ENCODE results near the gene COL4A2.

COL4A2 gene

DNA sequence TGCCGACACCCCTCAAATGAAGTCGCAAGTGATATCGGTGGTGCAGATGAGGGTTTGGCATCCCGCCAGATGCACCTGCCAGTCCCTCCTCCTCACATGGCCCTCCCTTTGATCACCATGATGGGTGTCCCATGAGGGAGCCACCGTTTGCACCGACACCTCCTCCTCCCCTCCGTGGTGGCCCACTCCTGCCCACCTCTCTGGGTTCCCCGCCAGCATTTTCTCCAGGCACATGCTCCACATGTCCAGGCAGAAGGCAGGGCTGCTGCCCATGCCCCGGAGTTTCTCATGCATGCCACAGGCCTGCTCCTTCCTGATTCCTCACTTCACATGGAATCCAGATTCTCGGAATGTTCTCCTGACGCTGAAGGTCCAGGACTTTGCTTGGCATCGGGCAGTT is 49.3 kb downstream of the COL4A2 start:
- H3K4me1 ChIP-seq (ENCODE audit: insufficient read depth, low read length), result peaks cover 11% of the 10 kb centered on the region; the same call in 1 of the 2 replicates
- no peaks in the 10 kb centered on the region for H3K9me3 ChIP-seq (ENCODE audit: insufficient read depth, low read depth, low read length)
- H3K9ac ChIP-seq (ENCODE audit: low read depth, low read length), result no peak overlapping the region
- peaks cover 21% of the 10 kb centered on the region for H3K36me3 ChIP-seq (ENCODE audit: insufficient read depth, low read depth, low read length)
- H3K4me3 ChIP-seq (ENCODE audit: low read length), result no peak overlapping the region
- no peak overlapping the region for H3K27ac ChIP-seq (ENCODE audit: low read length)
- no peaks in the 10 kb centered on the region for H3K27me3 ChIP-seq (ENCODE audit: insufficient read depth, low read length)

DNA sequence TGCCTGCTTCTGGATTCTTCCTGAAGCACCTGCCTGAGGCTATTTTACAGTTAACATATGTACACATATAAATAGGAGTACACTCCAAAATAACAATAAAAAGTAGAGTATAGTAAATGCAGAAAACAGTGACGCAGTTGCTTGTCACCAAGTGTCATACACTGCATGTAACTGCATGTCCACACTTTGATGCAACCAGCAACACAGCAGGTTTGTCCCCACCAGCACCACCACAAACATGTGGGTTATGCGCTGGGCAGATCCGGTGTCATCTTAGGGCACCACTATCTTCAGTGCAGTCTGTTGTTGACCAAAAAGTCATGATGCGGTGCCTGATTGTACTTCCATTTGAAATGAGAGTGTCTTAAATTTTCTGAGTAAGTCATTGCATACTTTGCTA is 51.3 kb downstream of the COL4A2 start:
- H3K9me3 ChIP-seq (ENCODE audit: insufficient read depth, low read depth, low read length), result no peaks in the 10 kb centered on the region
- no peak overlapping the region for H3K27ac ChIP-seq (ENCODE audit: low read length)
- peaks cover 11% of the 10 kb centered on the region; the same call in 1 of the 2 replicates for H3K4me1 ChIP-seq (ENCODE audit: insufficient read depth, low read length)
- peaks cover 25% of the 10 kb centered on the region for H3K36me3 ChIP-seq (ENCODE audit: insufficient read depth, low read depth, low read length)
- H3K9ac ChIP-seq (ENCODE audit: low read depth, low read length), result no peak overlapping the region
- no peaks in the 10 kb centered on the region for H3K27me3 ChIP-seq (ENCODE audit: insufficient read depth, low read length)
- H3K4me3 ChIP-seq (ENCODE audit: low read length), result no peak overlapping the region

DNA sequence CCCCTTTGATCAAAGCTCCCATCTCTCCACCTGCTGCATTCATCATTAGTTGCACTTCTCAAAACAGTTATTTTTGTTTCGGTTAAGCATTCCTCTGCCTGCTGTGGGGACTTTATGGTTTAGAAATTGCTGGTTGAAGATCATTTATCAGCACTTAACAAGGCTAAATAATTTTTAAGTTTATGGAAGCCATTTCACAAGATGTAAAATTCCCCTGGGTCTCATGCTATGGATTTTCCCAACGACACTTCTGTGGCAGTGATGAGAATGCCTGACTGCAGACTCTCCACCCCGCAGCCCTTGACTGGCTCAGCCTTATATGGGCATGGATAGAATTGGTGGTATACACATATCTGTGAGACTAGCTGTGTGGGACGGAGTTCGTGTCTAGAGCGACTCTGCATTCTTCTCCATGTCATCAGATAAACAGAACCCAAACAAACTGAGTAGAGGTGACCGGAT is 52.8 kb downstream of the COL4A2 start:
- peaks cover 25% of the 10 kb centered on the region for H3K36me3 ChIP-seq (ENCODE audit: insufficient read depth, low read depth, low read length)
- H3K27me3 ChIP-seq (ENCODE audit: insufficient read depth, low read length), result no peaks in the 10 kb centered on the region
- no peak overlapping the region for H3K4me3 ChIP-seq (ENCODE audit: low read length)
- H3K9me3 ChIP-seq (ENCODE audit: insufficient read depth, low read depth, low read length), result no peaks in the 10 kb centered on the region
- H3K27ac ChIP-seq (ENCODE audit: low read length), result no peak overlapping the region
- H3K4me1 ChIP-seq (ENCODE audit: insufficient read depth, low read length), result peaks cover 6% of the 10 kb centered on the region; the same call in 1 of the 2 replicates
- no peak overlapping the region for H3K9ac ChIP-seq (ENCODE audit: low read depth, low read length)

DNA sequence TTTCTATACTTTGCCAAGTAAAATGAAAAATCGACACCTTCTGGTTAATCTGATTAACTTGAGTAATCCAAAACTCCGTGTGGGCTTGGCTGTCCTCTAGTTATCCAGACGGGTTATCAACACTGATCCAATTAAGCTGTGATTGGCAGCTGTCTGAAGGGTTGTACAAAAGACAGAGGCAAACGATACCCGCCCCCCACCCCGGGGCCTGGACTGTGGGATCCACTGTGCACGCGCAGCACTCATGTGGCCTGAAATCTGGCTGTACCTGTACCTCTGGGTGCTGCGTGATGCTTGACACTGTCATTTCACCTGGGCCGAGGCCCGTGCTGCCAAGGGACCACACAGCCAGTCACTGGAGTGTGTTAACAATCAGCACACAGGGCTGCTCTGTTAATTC is 53.5 kb downstream of the COL4A2 start:
- Histone ChIP-seq H3K27ac (ENCODE audit: low read length) (no peak overlapping the region), H3K4me1 (ENCODE audit: insufficient read depth, low read length) (0 out of 2 replicates have a peak, but pooled peaks cover 3% of the 10 kb centered on the region), H3K27me3 (ENCODE audit: insufficient read depth, low read length) (no peaks in the 10 kb centered on the region), H3K9ac (ENCODE audit: low read depth, low read length) (no peak overlapping the region), H3K36me3 (ENCODE audit: insufficient read depth, low read depth, low read length) (peaks cover 25% of the 10 kb centered on the region), H3K4me3 (ENCODE audit: low read length) (no peak overlapping the region), H3K9me3 (ENCODE audit: insufficient read depth, low read depth, low read length) (no peaks in the 10 kb centered on the region)

DNA sequence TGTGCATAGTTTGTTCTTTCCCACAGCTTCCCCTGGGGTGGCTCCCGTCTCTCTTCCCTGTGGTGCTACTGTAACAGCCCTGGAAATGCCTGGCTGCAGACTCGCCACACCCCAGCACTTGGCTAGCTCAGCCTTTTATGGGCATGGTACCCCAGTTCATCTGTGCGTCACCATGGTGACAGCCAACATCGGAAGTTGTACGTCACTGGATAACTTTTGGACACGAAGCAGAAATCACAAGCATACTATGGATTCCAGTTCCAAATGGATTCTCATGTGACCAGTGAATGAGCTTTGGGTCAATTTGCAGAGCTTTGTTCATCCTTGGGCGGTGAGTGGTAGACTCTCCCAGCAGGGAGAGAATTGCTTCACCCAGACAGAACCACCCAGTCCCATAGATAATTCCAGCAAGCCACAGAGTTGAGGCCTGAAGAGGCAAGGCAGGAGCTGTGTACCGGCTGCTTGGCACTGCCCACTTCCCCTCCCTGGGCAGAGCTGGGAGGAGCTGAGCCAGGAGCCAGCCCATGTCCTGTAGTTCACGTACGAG is 54.4 kb downstream of the COL4A2 start:
- H3K27me3 ChIP-seq (ENCODE audit: insufficient read depth, low read length), result no peaks in the 10 kb centered on the region
- no peaks in the 10 kb centered on the region for H3K4me1 ChIP-seq (ENCODE audit: insufficient read depth, low read length)
- H3K4me3 ChIP-seq (ENCODE audit: low read length), result no peak overlapping the region
- peaks cover 26% of the 10 kb centered on the region for H3K36me3 ChIP-seq (ENCODE audit: insufficient read depth, low read depth, low read length)
- H3K9me3 ChIP-seq (ENCODE audit: insufficient read depth, low read depth, low read length), result no peaks in the 10 kb centered on the region
- no peak overlapping the region for H3K27ac ChIP-seq (ENCODE audit: low read length)
- H3K9ac ChIP-seq (ENCODE audit: low read depth, low read length), result no peak overlapping the region

DNA sequence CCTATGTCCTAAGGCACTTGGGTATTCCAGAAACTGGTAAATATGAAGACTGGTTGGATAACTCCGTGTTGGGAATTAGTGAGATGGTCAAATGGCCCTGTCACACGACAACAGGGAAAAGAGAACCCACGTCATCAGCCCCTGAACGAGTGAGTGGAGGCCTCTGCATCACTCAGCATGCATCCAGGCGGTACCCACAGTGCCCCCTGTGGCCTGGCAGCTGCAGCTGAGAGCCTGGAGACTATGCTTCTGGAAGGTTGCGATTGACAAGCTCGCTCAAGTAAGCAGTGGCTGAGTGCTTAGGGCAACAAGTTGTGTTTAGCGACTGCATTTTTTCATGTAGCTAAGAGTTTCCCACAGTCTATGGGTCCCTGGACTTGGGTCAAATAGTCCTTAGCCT is 55.9 kb downstream of the COL4A2 start:
- H3K36me3 ChIP-seq (ENCODE audit: insufficient read depth, low read depth, low read length), result peaks cover 21% of the 10 kb centered on the region
- H3K4me1 ChIP-seq (ENCODE audit: insufficient read depth, low read length), result no peaks in the 10 kb centered on the region
- H3K9me3 ChIP-seq (ENCODE audit: insufficient read depth, low read depth, low read length), result no peaks in the 10 kb centered on the region
- H3K9ac ChIP-seq (ENCODE audit: low read depth, low read length), result no peak overlapping the region
- H3K27ac ChIP-seq (ENCODE audit: low read length), result no peak overlapping the region
- H3K27me3 ChIP-seq (ENCODE audit: insufficient read depth, low read length), result no peaks in the 10 kb centered on the region
- no peak overlapping the region for H3K4me3 ChIP-seq (ENCODE audit: low read length)

DNA sequence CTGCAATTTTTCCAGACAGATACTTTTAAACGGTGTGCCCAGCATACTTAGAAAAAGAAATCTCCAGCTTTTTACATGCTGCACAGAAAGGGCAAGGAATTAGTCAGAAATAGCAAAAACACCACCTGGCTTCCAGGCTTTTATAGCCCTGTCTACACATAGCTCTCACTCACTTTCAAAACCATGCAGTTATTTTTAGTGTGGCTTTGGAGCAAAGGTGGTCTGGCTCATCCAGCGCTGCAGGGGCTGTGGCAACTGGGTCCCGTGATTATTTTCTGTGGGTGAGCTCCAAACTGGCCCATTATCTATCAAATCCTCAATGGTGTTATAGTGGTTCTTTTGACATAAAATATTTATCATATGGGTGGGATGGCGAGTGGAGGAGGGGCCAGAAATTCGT is 57.0 kb downstream of the COL4A2 start:
- H3K4me3 ChIP-seq (ENCODE audit: low read length), result no peak overlapping the region
- no peak overlapping the region for H3K27ac ChIP-seq (ENCODE audit: low read length)
- H3K9ac ChIP-seq (ENCODE audit: low read depth, low read length), result no peak overlapping the region
- no peaks in the 10 kb centered on the region for H3K4me1 ChIP-seq (ENCODE audit: insufficient read depth, low read length)
- no peaks in the 10 kb centered on the region for H3K9me3 ChIP-seq (ENCODE audit: insufficient read depth, low read depth, low read length)
- no peaks in the 10 kb centered on the region for H3K27me3 ChIP-seq (ENCODE audit: insufficient read depth, low read length)
- peaks cover 15% of the 10 kb centered on the region for H3K36me3 ChIP-seq (ENCODE audit: insufficient read depth, low read depth, low read length)

DNA sequence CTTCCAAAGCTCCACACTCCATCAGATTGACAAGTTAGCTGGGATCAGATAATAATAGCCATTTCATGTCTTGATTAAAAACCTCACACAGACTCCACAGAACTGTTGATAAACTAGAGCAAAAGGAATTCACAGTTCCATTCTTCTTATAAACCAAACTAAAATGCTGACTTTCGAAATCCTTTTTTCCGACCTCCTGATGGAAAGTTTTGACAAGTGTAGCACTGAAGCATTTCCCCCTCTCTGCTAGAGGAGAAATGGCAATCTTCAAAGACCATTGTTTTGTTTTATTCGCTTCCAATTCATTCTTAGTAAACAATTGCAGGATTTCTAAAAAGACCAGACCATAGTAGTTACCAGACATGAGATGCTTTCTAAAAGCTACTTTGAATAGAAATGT is 58.8 kb downstream of the COL4A2 start:
- Histone ChIP-seq H3K9ac (ENCODE audit: low read depth, low read length) (no peak overlapping the region), H3K9me3 (ENCODE audit: insufficient read depth, low read depth, low read length) (no peaks in the 10 kb centered on the region), H3K27me3 (ENCODE audit: insufficient read depth, low read length) (no peaks in the 10 kb centered on the region), H3K4me1 (ENCODE audit: insufficient read depth, low read length) (no peaks in the 10 kb centered on the region; the same call in 1 of the 2 replicates), H3K4me3 (ENCODE audit: low read length) (no peak overlapping the region), H3K36me3 (ENCODE audit: insufficient read depth, low read depth, low read length) (peaks cover 6% of the 10 kb centered on the region; the same call in 1 of the 2 replicates), H3K27ac (ENCODE audit: low read length) (no peak overlapping the region)

DNA sequence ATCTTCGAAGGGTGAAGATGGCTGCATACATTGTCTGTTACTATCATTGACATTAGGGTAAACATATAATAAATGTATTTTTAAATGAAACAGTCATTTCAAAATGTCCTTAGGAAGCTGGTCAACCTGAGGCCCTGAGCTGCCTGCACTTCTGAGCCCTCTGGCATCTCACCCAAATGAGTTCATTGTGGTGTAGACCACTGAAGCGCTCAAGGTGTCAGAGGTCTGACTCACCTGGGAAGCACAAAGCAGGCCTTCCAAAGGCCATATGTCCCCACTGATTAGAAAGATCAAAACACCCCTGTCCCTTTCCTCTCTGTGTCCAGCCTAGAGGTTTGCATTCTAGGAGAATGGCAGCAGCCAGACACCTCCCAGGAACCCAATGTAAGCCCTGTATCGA is 59.6 kb downstream of the COL4A2 start:
- Histone ChIP-seq H3K27ac (ENCODE audit: low read length) (no peak overlapping the region), H3K9ac (ENCODE audit: low read depth, low read length) (no peak overlapping the region), H3K27me3 (ENCODE audit: insufficient read depth, low read length) (no peaks in the 10 kb centered on the region), H3K4me3 (ENCODE audit: low read length) (no peak overlapping the region), H3K4me1 (ENCODE audit: insufficient read depth, low read length) (no peaks in the 10 kb centered on the region; the same call in none of the 2 replicates), H3K36me3 (ENCODE audit: insufficient read depth, low read depth, low read length) (peaks cover 4% of the 10 kb centered on the region; the same call in 1 of the 2 replicates), H3K9me3 (ENCODE audit: insufficient read depth, low read depth, low read length) (no peaks in the 10 kb centered on the region)

DNA sequence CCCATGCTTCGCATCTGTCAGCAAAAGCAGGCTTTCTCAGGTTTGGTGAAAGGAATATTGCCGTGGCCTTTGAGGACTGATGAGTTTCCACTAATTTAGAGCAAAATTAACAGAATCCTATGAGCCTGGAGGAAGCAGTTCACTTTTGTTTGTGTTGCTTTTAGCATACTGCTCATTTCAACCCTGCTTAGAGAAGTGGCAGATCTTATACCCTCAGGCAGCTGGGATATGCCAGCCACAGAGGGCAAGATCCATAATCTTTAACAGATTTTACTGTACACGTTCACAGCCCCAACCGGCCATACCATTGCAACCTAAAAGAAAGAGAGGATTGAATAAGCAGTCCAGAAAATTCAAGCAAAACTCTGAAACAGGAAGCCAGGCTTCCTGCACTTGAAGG is 60.5 kb downstream of the COL4A2 start:
- Histone ChIP-seq H3K4me1 (ENCODE audit: insufficient read depth, low read length) (no peaks in the 10 kb centered on the region; the same call in none of the 2 replicates), H3K27me3 (ENCODE audit: insufficient read depth, low read length) (no peaks in the 10 kb centered on the region), H3K9ac (ENCODE audit: low read depth, low read length) (no peak overlapping the region), H3K36me3 (ENCODE audit: insufficient read depth, low read depth, low read length) (0 out of 2 replicates have a peak, but pooled peaks cover 2% of the 10 kb centered on the region), H3K4me3 (ENCODE audit: low read length) (no peak overlapping the region), H3K9me3 (ENCODE audit: insufficient read depth, low read depth, low read length) (no peaks in the 10 kb centered on the region), H3K27ac (ENCODE audit: low read length) (no peak overlapping the region)

DNA sequence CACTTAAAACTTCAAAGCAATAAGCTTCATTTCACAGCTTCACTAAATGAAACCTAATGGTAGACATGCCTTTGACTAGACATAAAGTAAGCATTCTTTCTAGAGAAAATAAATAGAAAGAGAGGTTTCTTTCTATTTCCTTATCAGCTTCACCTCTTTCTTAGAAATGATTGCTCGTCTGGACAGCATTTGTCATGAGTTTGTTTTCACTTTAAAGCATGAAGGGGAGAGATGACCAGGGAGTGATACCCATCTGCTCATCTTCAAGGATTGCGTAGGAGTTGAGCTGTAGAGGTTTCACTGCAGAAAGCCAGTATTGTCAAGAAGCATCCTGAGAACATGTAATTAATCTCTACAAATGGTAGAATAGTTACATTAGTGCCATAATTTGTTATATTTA is 61.3 kb downstream of the COL4A2 start:
- H3K36me3 ChIP-seq (ENCODE audit: insufficient read depth, low read depth, low read length), result 0 out of 2 replicates have a peak, but pooled peaks cover 2% of the 10 kb centered on the region
- H3K9me3 ChIP-seq (ENCODE audit: insufficient read depth, low read depth, low read length), result no peaks in the 10 kb centered on the region
- no peaks in the 10 kb centered on the region; the same call in none of the 2 replicates for H3K4me1 ChIP-seq (ENCODE audit: insufficient read depth, low read length)
- H3K27ac ChIP-seq (ENCODE audit: low read length), result no peak overlapping the region
- H3K9ac ChIP-seq (ENCODE audit: low read depth, low read length), result no peak overlapping the region
- H3K27me3 ChIP-seq (ENCODE audit: insufficient read depth, low read length), result no peaks in the 10 kb centered on the region
- no peak overlapping the region for H3K4me3 ChIP-seq (ENCODE audit: low read length)

DNA sequence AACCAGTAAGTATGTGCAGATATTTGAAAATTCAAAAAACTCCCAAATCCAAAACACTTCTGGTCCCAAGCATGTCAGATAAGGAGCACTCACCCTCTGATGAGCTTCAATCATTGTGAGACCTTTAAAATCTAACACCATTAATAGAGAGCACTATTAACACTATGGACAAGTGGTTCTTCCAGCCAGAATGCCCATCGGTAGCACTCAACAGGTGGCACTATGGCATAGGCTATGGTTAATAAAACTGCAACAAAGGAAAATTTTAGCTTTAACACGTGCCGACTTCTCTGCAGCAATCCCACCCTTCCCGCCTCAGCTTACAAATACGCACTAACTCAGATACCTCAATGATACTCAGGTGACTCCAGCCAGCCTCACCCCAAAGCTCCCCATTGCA is 62.3 kb downstream of the COL4A2 start:
- no peak overlapping the region for H3K27ac ChIP-seq (ENCODE audit: low read length)
- H3K27me3 ChIP-seq (ENCODE audit: insufficient read depth, low read length), result no peaks in the 10 kb centered on the region
- H3K4me1 ChIP-seq (ENCODE audit: insufficient read depth, low read length), result no peaks in the 10 kb centered on the region; the same call in none of the 2 replicates
- H3K4me3 ChIP-seq (ENCODE audit: low read length), result no peak overlapping the region
- no peaks in the 10 kb centered on the region for H3K9me3 ChIP-seq (ENCODE audit: insufficient read depth, low read depth, low read length)
- 0 out of 2 replicates have a peak, but pooled peaks cover 2% of the 10 kb centered on the region for H3K36me3 ChIP-seq (ENCODE audit: insufficient read depth, low read depth, low read length)
- no peak overlapping the region for H3K9ac ChIP-seq (ENCODE audit: low read depth, low read length)

Measured in iPS-20b (cell line).